Gastroesophageal sphincter (tissue), 4 donors: ENCODE results near the gene LAMB1. TPM values are rescaled to one million over a fixed set of nuclear protein-coding genes. Genes with fewer than 3 reads are reported as not detected.
A peak's percentile ranks its signal among the peaks of the same experiment; 100 is the strongest.
"Not testable (repeated sequence)": the region's sequence is repeated elsewhere in the genome, so short reads cannot be mapped to it uniquely, and the experiment has no call there.

ENCODE experiments used
- ATAC-seq: fragments of 150-250 bp; one replicate; pipeline ENCODE4 v1.9.1; 2016; ENCODE audit warnings: mild to moderate bottlenecking, moderate library complexity
- H3K27ac ChIP-seq, 4 donors: fragments of 200-600 bp; sonication (generic) in 3 of 4; 1 replicate in 3 of 4; 2 replicates in 1 of 4; pipeline ENCODE4 v1.5.1; 2016 to 2019
- H3K27me3 ChIP-seq: fragments of 200-600 bp; sonication (generic); one replicate; pipeline ENCODE4 v1.5.1; 2019
- H3K36me3 ChIP-seq, 2 donors: fragments of 200-600 bp; sonication (generic); one replicate each; pipeline ENCODE4 v1.5.1; 2019; ENCODE audit warnings: control low read depth in 1 of 2
- H3K4me1 ChIP-seq, 3 donors: fragments of 200-600 bp; sonication (generic); 1 replicate in 2 of 3; 2 replicates in 1 of 3; pipeline ENCODE4 v1.5.1; 2016 to 2019; ENCODE audit warnings: control low read depth in 2 of 3
- H3K4me3 ChIP-seq, 2 donors: fragments of 200-600 bp; sonication (generic); one replicate each; pipeline ENCODE4 v1.5.1; 2019; ENCODE audit warnings: mild to moderate bottlenecking in 1 of 2, moderate library complexity in 1 of 2
- H3K9me3 ChIP-seq, 3 donors: fragments of 200-600 bp; sonication (generic); one replicate each; pipeline ENCODE4 v1.5.1; 2017 to 2019; ENCODE audit warnings: control low read depth in 2 of 3
- EP300 ChIP-seq: sonication (generic); formaldehyde crosslinking; IDR thresholded peaks from one replicate; pipeline ENCODE4 v1.6.1; 2017; ENCODE audit warnings: antibody characterized with exemption, mild to moderate bottlenecking
- POLR2A ChIP-seq, 2 donors: fragments of 450-650 bp; IDR thresholded peaks; one replicate each; pipeline ENCODE4 v1.6.1; 2017; ENCODE audit warnings: antibody characterized with exemption in 2 of 2, mild to moderate bottlenecking in 2 of 2, moderate library complexity in 1 of 2
- POLR2AphosphoS5 ChIP-seq: sonication (generic); formaldehyde crosslinking; IDR thresholded peaks from one replicate; pipeline ENCODE4 v1.6.1; 2017; ENCODE audit warnings: antibody characterized with exemption
- WGBS, 2 donors: methylation state at CpG; one replicate each; pipeline ENCODE4 v1.1.5; 2018; ENCODE audit warnings: low coverage in 1 of 2; 5-methylcytosine and 5-hydroxymethylcytosine counted together
- total RNA-seq, 4 donors: library from RNA; depleted of rRNA; stranded (reverse); fragments of >200 nt; gene quantifications; one replicate each; pipeline ENCODE4 v1.1.0, GENCODE V29; 2016
- TF ChIP-seq, protein P1 (sequence below), 4 experiments: fragments of 200-600 bp in 2 of 4; fragments of 450-650 bp in 2 of 4; sonication (generic) in 1 of 4; IDR thresholded peaks; one replicate each; pipeline ENCODE4 v1.5.1; 2017 to 2019; ENCODE audit warnings: antibody characterized with exemption in 4 of 4, mild to moderate bottlenecking in 2 of 4, moderate library complexity in 2 of 4

Gene LAMB1
- total RNA-seq, 4 donors from 2014 or later: 130 to 193 (median 179) TPM

- Histone ChIP-seq H3K9me3 (no peaks in the 10 kb centered on the region), H3K4me3 (peak overlapping the region; percentile 52 to 84), H3K27me3 (no peaks in the 10 kb centered on the region), H3K27ac (peak overlapping the region; percentile 71 to 98 (median 97)), H3K36me3 (peaks cover 0 to 24% of the 10 kb centered on the region in 2 donors), H3K4me1 (peaks cover 0 to 61% (median 18%) of the 10 kb centered on the region in 3 donors)
- ATAC-seq: no peak
- TF ChIP-seq, protein P1, sequence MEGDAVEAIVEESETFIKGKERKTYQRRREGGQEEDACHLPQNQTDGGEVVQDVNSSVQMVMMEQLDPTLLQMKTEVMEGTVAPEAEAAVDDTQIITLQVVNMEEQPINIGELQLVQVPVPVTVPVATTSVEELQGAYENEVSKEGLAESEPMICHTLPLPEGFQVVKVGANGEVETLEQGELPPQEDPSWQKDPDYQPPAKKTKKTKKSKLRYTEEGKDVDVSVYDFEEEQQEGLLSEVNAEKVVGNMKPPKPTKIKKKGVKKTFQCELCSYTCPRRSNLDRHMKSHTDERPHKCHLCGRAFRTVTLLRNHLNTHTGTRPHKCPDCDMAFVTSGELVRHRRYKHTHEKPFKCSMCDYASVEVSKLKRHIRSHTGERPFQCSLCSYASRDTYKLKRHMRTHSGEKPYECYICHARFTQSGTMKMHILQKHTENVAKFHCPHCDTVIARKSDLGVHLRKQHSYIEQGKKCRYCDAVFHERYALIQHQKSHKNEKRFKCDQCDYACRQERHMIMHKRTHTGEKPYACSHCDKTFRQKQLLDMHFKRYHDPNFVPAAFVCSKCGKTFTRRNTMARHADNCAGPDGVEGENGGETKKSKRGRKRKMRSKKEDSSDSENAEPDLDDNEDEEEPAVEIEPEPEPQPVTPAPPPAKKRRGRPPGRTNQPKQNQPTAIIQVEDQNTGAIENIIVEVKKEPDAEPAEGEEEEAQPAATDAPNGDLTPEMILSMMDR (IDR thresholded peaks at IDR 0.05): no peak
- TF ChIP-seq POLR2AphosphoS5 (no peak), POLR2A (IDR thresholded peaks at IDR 0.05) (no peak), EP300 (no peak)
- WGBS, 2 donors: 22 to 27% methylated on average over 8 to 9 of the region's 9 CpGs
Observed at GRCh38 chr7:107891636-107892366, 111.2 kb downstream of the LAMB1 start.

GRCh38 chr7:107890962-107891635 lies 111.9 kb downstream of the LAMB1 start, which contains the start of gene DLD:
Gene DLD (plus strand): TSS chr7:107891183. CDS start chr7:107891251, 68 bp downstream.
- ATAC-seq: peak; percentile 99
- Histone ChIP-seq H3K27me3 (no peaks in the 10 kb centered on the region), H3K4me1 (peaks cover 0 to 54% (median 18%) of the 10 kb centered on the region in 3 donors), H3K4me3 (peak within 1 kb of the TSS; percentile 52 to 84), H3K36me3 (peaks cover 0 to 20% of the 10 kb centered on the region in 2 donors), H3K9me3 (no peaks in the 10 kb centered on the region), H3K27ac (peak within 1 kb of the TSS; percentile 71 to 98 (median 97))
- WGBS, 2 donors: 0% methylated on average over 13 to 19 of the region's 55 CpGs
- TF ChIP-seq, protein P1 (IDR thresholded peaks at IDR 0.05): peak in 2 of 4 experiments; percentile 6 to 25
- TF ChIP-seq EP300 (peak; percentile 39), POLR2A (IDR thresholded peaks at IDR 0.05) (peak; percentile 75 to 91), POLR2AphosphoS5 (peak; percentile 92)

DNA sequence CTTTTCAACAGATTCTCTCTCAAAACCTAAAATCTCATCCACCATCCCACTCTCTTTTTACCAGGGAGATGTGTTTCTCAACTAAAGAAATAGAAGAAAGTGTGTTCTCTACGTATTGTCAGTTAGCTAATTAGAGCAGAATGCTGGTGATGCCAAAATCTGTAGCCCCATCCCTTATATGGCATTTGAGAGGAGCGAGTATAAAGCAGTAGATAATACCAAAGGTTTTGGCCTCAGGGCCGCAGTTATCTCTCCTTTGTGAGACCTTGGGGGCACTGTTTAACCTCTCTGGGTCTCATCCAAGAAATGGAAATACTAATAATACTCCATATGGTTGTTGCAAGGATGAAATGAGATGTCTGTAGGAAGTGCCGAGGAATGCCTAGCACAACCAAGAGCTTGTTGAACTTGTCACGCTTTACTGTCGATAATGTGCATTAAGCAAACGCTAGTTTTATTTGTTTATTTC lies 112.4 kb downstream of the LAMB1 start:
- ATAC-seq: peak; percentile 32
- Histone ChIP-seq H3K27me3 (no peaks in the 10 kb centered on the region), H3K4me1 (peaks cover 0 to 48% (median 18%) of the 10 kb centered on the region in 3 donors), H3K9me3 (no peaks in the 10 kb centered on the region), H3K36me3 (peaks cover 0 to 15% of the 10 kb centered on the region in 2 donors), H3K27ac (peak overlapping the region; percentile 71 to 98 (median 97)), H3K4me3 (peak overlapping the region; percentile 52 to 84)
- TF ChIP-seq, protein P1 (IDR thresholded peaks at IDR 0.05): no peak
- TF ChIP-seq POLR2AphosphoS5 (no peak), EP300 (no peak), POLR2A (IDR thresholded peaks at IDR 0.05) (no peak)
- WGBS, 2 donors: 0 to 1% methylated on average over 7 of the region's 7 CpGs

- WGBS, 2 donors: 34 to 67% methylated on average over 3 of the region's 3 CpGs
- Histone ChIP-seq H3K9me3 (no peaks in the 10 kb centered on the region), H3K27ac (peak overlapping the region; percentile 71 to 98 (median 97)), H3K4me1 (peaks cover 0 to 44% (median 18%) of the 10 kb centered on the region in 3 donors), H3K4me3 (no peak overlapping the region), H3K36me3 (peaks cover 0 to 10% of the 10 kb centered on the region in 2 donors), H3K27me3 (no peaks in the 10 kb centered on the region)
- ATAC-seq: no peak
- TF ChIP-seq POLR2AphosphoS5 (no peak), EP300 (no peak), POLR2A (IDR thresholded peaks at IDR 0.05) (no peak)
- TF ChIP-seq, protein P1 (IDR thresholded peaks at IDR 0.05): no peak
Observed at GRCh38 chr7:107889992-107890391, 113.0 kb downstream of the LAMB1 start.

- H3K27ac ChIP-seq, H3K4me3 ChIP-seq, H3K36me3 ChIP-seq, H3K9me3 ChIP-seq, H3K27me3 ChIP-seq, ATAC-seq: not testable (repeated sequence)
- 40 to 74% methylated on average over 1 to 3 of the region's 22 CpGs for WGBS, 2 donors
- peaks cover 0 to 22% (median 9%) of the 10 kb centered on the region in 3 donors for H3K4me1 ChIP-seq
Observed at GRCh38 chr7:107887827-107888226, 115.1 kb downstream of the LAMB1 start.
